NCI-H1694 treated with DMSO at 0.1 percent for 48 hours (cell line): ENCODE data around the gene USP3.

Experiments
- DNase-seq: peaks from one replicate; lab custom pipeline; 2025; lab: John Stamatoyannopoulos, UW

USP3 gene

GRCh38 chr15:63497642-63498467 is 6.5 kb upstream of the USP3 start:
- DNase-seq = no peak

DNA sequence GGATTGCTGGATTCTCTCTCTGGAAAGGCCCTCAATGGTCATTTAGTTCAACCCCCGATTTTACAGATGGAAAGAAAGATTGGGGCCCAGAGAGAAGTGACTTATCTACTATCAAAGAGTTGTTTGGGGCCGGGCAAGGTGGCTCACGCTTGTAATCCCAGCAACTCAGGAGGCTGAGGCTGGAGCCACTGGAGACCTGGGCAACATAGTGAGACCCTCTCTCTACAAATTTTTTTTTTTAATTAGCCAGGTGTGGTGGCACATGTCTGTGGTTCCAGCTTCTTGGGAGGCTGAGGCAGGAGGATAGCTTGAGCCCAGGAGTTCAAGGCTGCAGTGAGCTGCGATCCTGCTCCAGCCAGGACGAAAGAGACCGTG is 5.2 kb upstream of the USP3 start:
- no peak for DNase-seq

DNA sequence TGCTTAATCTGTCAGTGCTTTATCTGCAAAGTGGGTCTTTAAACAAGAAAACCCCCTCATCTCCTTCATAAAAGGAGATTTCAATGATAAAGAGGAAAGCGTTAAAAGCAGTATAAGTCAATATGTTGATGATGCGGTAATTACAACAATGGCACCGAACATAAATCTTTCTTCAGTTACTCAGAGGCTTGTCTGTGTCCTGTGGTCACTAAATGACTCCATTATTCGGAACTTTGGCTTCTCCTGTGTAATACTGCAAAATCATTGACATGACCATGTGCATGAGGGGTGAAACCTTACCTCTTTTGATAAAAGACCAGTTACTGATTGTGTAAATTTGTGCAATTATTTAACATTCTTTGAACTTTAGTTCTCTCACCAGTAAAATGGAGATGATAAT is 4.8 kb upstream of the USP3 start:
- no peak for DNase-seq

DNA sequence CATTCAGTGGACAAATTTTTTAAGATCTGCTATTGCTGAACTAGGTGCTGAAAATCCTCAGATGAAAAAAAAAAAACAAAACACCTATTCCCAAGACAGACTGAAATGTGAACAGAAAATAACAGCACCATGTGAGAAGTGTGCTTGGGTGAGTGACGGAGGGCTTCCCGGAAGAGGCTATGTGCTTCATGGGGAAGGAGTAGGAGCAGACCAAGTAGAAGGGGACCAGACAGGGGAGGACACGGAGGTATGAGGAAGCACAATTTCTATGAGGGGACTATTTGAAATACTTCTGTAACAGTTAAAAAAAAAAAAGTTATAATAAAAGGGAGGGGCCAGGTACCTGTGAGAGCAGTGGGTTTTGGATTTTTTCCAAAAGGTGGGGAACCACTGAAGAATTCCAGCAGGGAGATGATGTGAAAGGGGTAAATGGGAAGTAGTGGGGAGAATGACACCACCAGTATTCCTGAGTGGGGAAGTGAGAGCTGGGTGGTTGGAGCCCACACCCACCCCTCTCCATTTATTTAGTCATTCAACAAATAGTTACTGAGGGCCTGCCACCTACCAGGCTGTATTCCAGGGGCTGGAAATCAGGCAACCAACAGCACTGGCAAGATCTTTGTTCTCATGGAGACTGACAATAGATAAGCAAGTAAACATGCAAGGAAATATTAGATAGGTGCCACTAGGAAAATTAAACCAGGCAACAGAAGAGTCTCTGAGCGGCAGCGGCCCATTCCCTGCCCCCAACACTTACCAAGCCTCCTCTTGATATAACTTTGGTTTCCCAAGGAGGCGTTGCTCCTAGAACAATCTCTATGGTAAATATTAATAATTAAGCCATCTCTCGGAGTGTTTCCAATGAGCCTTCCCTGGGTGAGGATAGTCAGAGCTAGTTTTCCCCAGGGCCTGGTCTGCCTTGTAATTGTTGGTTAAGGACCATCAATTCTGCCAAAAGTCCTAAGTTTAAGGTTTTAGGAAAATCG is 3.8 kb upstream of the USP3 start:
- no peak for DNase-seq

GRCh38 chr15:63501256-63502089 is 2.9 kb upstream of the USP3 start:
- no peak for DNase-seq

GRCh38 chr15:63502137-63502766 is 2.1 kb upstream of the USP3 start:
- DNase-seq = no peak

DNA sequence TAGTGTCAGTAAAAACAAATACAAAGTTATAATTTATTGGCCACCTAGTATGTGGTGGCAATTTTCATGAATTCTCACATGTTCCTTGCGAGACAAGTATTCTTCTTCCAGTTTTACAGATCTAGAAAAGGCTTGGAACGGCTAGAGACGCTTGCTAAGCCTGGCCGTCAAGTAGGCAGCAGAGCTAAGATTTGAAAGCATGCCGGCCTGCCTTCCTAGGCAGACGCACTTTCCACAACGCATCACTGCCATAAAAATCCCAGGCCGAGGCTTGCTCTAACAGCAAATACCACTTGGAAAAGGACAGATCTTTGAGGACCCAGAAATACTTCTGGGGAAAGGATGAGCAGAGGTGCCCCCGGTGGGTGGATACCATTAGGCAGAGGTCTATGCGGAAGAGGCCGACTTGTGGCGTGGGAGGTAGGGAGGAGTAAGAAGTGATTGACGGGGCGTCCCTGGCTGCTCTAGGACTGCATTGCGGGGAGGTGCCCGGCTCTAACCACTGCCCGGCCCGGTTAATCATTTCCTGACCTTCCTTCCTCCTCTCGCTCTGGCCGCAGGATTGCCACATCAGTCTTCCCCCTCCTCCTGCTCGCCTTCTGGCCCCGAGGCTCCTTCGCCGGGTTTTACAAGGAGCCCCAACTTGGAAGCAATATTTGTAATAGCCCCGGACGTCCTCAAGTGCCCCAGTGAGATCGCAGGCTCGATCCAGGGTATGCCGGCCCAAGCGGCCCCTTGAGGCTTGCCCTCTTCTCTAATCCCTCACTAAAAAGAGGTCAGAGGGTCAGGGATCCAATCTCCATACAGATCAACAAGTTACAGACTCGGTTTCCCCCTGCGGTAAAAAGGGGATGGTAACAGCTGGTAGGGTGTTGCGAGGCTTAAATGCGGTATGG is 1.3 kb upstream of the USP3 start:
- DNase-seq = no peak

- DNase-seq = no peak
Observed at GRCh38 chr15:63503739-63504246, 600 bp upstream of the USP3 start.

DNA sequence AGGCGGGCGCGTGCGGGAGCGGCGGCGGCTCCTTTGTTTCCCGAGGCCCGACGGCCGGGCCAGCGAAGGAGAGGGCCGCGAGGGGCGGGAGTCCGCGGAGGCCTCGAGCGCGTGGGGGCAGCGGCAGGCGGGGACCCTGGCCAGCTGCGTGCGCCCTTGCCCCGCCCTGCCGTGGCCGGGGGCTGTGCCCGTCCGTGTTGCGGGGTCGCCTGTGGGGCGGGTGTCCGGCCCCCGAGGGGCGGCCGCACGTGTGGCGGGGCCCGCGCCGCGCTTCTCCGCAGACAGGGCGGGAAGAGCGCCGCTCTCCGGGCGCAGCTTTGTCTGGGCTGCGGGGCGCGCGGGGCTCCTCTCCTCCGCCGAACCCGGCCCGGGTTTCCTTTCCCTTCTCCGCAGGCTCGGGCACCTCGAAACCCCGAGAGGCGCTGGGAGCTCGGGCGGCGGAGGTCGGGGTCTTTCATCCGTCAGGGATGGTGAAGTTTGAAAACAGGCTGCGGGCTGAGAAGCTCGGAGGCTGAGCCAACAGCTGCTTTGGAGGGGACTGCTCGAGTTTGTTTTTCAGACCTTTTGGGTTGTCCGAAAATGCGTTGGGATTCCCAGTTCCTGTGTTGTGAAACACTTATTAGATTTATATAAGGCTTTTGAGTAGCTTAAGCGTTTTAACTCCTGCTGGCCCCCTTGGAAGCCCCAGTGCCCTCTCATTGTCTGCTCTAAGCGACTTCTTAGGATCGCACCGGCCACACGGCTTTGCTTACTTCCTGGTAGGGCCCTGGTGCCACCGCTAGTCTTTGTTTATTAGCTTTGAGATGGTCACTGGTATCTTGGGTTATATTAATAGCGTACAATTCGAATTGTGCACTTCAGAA is 817 bp downstream of the USP3 start:
- DNase-seq = peak; percentile 42

GRCh38 chr15:63505842-63506222 is 1.4 kb downstream of the USP3 start:
- DNase-seq = no peak

GRCh38 chr15:63506537-63507035 is 2.2 kb downstream of the USP3 start:
- DNase-seq = no peak

DNA sequence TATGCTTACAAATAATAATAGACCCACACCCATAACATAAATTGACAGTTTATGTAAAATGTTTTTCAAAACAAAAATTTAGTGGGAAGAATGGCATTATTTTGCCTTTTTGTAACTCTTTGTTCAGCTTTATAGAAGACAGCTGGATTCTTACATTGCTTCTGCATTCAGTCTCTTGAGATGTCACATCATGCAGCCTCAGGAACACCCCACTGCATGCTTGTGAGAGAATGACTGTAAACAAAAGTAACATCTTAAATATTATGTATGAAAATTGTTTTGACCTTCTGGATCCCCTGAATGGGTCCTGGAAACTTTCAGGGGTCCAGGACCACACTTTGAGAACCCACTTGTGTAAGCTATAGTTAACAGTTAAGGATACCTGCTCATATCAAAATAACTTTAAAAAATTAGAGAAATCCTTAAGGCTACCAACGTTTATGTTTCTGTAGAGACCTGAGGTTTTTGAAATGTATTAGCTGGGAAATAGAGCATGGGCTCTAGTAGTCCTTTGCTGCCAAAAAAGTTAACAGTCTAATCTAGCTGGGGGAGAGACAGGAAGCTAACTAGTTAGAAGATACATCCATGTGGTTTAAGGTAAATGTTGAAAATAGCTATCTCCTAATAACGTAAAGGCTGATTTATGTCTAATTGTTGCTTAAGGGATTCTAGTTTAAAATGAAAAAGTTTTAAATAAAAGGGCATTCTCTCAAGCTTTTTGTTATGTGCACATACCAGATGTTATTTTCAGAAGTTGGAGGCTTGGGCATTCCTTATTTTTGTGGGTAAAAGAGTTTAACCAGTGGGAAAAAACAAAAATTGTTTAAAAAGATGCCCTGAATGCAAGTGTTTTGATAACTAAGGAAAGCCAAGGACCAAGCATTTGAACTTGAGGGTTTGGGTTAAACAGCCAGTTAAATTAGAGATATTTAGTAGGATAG is 3.8 kb downstream of the USP3 start:
- no peak for DNase-seq

- DNase-seq = no peak
Observed at GRCh38 chr15:63509056-63509954, 4.9 kb downstream of the USP3 start.

DNA sequence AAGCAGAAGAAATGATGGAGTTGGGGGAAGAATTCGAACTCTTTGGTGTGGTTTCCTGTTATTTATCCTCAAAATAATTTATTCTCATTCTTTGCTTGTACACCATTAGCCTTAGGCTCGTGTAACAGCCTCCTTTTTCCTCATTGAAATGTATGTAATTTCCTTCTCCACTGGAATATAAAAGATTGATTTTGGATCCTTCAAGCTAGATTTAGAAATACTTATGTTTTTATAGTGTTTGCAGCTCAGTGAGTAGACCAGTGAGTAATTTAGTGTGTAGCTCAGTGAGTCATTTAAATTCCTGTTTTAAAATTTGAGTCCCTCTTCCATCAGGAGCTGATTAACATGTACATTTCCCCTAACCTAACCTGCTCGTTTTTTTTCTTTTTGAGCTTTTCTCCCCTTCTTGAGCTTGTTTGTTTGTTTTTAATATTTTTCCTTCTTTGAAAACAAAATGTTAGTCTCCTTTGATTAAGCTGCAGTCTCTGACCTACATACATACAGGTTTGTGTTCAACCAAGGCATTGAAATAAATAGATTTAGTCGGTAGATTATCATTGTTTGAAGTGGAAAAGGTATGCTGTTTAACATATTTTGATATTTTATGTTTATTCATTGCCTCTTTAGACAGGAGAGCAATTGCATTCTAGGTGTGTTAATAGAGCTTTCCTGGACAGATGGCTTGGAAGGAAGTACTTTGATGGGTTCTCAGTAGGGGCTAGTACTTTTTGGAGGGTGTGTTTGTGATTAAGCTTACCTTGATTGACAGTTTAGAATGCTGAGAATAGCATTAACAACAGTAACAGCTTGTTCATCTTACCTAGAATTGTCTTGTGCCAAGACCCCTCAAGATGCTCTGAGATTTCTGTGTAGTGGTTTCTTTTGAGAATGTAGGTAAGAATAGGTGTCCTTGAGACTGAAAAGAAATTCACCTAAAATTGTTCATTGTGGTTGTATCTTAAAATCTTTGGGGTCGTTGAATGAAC is 5.9 kb downstream of the USP3 start:
- no peak for DNase-seq

- DNase-seq = no peak
Observed at GRCh38 chr15:63512148-63512547, 7.8 kb downstream of the USP3 start.

GRCh38 chr15:63513271-63513670 is 8.9 kb downstream of the USP3 start:
- DNase-seq = no peak
